ENCODE measurements around the gene EPHB6. TPM values are rescaled to one million over a fixed set of nuclear protein-coding genes. Genes with fewer than 3 reads are reported as not detected.

Gene EPHB6
- total RNA-seq, 1 experiment from 2014 or later, result 12.9 TPM

GRCh38 chr7:142876991-142877910, 22.4 kb downstream of the EPHB6 start:
- no peak for DNase-seq (ENCODE audit: low read depth)

DNA sequence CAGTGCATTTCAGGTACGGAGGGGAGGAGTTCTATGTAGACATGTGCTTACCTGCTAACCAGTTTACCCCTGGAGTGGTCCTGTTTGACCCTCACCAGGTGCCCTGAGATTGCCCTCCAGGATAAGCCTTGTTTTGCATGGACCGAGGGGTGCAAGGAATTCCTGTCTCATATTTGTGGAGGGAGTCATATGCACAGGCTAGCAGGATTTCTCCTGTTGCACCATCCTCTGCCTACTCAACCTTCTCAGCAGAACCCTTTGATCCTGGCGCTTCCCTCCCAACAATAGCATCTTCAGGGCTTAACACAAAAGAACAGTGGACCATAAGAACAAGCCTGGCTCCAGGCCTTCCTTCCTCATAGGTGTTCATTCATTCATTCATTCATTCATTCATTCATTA, 23.4 kb downstream of the EPHB6 start:
- no peak for DNase-seq (ENCODE audit: low read depth)

DNA sequence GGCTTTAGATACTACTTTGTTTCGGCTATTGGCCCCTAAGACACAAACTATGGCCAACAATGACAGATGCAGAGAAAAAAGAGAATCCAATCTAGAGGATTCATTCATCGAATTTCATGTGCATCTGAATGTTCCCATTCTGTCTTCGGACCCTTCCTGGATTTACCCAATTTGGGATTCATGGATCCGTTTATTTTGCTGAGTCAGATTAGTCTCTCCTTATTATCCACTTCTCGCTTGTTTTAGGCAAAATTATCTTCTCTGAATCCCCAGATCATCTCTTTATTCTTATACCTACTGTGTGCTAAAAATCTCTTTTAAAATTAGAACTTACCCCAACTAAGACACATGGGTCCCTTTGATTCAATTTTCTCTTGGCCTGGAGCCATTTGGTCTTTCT, 24.2 kb downstream of the EPHB6 start:
- no peak for DNase-seq (ENCODE audit: low read depth)

GRCh38 chr7:142880876-142881505, 26.1 kb downstream of the EPHB6 start:
- peak; percentile 55 for DNase-seq (ENCODE audit: low read depth)

- no peak for DNase-seq (ENCODE audit: low read depth)
Observed at GRCh38 chr7:142881586-142882337, 26.9 kb downstream of the EPHB6 start.

DNA sequence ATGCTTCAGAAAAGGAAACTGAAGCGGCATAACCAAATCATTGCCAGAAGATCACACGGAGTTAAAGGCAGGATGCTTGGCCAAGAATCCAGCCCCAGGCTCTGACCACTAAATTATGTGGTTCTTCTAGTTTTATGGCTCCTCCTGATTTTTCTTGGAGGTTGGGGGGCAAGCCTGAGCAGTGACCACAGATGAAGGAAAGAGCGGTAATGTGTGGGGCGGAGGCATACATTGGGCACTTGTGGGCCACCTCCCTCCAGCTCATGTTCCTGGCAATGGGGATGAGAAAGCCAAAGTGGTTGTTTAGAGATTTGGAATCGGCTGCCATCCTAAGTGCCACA, 27.4 kb downstream of the EPHB6 start:
- no peak for DNase-seq (ENCODE audit: low read depth)

- no peak for DNase-seq (ENCODE audit: low read depth)
Observed at GRCh38 chr7:142883145-142883544, 28.3 kb downstream of the EPHB6 start.

DNA sequence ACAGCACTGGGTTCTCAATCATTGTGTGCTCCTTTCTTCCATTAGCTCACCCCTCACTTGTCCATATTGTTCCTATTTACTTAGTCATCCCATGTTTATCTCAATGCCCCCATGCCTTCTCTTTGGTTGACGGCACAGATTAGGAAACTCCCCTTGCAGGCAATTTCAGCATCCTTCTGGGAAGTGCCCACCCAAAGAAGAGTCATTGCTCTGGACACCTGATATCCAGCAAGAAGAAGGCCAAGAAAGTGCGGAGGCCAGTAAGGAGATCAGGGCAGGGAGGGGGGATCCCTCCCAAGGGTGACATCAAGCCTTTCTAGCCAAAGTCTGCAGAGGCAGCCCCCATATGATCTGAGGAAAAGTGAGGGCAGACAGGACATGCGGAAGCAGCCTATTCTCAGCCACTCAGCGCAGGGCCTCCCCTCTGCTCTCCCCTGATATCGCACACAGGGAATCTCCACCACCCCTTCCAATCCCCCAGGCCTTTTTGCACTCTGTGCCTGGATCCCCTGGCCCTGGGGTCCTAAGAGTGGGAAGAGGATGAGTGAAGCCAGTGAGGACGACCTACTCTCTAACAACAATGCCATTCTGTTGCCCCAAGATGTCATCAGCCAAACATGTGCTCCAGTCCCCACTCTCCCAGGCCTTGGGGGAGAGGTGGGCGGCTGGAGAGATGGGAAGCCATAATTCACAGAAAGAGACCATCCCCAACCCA, 28.9 kb downstream of the EPHB6 start:
- DNase-seq (ENCODE audit: low read depth), result no peak

DNA sequence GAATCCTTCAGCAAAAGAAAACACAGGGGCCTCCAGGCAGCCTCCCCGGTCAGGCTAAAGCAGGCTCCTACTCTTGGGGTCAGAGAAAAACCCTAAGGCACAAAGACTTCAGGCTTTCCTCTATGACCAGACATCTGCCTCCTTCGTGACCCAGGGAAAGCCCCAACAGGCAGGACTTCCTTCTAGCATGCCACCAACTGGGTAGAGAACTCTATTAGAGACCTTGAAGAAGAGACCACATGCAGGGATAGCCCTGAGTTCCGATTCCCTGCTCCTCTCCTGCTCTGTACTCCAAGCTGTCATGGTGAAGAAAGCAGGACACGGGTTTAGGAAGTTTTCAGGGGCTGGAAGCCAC, 29.4 kb downstream of the EPHB6 start:
- no peak for DNase-seq (ENCODE audit: low read depth)

DNA sequence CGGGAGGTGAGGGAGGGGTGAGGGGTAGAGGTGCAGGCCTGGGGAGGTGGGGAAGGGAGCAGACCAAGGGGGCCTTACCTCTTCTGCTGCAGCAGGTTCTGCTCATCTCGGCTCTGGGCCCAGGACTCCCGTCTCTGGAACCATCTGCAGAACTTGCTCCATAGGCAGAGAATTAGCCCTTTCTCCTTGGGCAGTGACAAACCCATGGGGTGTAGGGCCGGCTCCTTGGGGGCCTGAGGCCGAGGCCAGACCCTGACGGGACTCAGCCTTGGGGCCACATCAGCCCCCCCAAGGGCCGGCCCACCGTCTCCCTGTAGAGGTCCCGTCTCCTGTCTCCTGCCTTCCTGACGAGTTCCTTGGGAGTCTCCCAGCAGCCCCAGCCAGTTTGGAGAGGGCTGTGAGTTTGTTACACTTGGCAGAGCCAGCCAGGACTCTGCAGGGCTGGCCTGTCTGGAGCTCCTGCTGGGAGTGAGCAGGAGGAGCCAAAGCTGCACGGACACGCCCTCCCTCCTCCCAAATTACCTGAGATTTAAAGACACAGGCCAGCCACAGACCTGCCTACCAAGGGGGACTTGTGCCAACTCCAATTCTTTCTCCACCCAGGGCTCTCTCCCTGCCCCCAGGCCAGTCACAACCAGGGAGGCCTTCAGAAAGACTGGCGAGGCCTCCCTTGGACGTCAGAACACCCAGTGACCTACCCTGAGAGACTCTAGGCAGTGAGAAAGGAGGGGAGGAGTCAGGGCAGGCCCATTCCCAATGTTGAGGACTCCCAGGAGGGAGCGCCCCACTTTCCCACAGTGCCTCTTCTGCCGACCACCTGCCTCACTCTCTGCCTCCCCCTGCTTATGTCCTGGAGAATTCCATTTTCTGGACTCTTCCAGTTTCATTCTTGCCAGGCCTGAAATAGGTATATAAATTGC, 30.7 kb downstream of the EPHB6 start, which contains the start of gene TRPV6:
Gene TRPV6, minus strand, starts transcription at position 435 of the 920 bp plus-strand sequence.
- no peak for DNase-seq (ENCODE audit: low read depth)

DNA sequence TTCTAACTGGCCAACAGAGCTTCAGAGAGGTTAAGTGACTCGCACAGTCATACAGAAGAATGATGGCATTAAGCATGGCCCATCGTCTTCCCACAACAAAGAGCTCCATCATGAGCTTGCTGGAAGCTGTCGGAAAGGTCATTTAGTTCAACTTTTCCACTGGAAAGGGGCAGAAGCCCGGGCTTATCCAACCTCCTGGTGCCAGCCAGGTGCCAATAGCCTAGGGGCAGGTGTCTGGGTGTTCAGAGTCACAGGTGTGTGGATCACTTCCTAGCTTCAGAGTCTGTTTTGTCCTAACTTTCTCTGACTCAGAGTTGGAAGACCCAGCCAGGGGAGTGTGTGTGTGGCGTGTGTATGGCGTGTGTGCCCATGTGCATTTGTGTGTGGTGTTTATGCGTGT, 32.0 kb downstream of the EPHB6 start:
- no peak for DNase-seq (ENCODE audit: low read depth)

DNA sequence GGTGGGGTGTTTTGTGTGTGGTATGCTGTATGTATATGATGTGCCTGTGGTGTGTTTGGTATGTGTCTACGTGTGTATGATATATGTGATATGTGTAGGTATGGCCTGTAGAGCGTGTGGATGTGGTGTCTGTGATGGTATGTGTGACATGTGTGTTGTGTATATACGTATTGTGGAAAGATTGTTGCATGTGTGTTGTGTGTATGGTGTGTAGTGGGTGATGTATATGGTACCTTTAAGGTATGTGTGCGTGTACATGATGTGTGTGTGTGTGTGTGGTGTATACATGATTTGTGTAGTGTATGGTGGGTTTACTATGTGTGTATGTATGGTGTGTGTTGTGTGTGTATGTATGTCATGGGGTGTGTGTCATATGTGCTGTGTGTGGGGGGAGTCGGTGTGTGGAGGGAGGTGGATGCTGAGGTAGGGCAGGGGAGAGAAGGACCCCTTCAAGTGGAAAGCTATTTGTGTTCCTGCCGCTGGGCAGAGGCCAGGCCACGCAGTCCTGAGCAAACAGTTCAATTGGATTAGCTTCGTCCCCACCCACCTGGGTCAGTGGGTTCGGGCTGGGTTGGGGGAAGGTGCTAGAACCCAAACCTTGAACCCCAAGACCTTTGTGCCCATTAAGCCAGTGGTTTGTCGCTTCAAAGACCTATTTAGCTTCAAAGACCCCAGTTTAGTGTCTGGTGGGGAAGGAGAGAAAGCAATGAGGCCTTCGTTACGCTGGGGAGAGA, 32.6 kb downstream of the EPHB6 start:
- DNase-seq (ENCODE audit: low read depth), result no peak

DNA sequence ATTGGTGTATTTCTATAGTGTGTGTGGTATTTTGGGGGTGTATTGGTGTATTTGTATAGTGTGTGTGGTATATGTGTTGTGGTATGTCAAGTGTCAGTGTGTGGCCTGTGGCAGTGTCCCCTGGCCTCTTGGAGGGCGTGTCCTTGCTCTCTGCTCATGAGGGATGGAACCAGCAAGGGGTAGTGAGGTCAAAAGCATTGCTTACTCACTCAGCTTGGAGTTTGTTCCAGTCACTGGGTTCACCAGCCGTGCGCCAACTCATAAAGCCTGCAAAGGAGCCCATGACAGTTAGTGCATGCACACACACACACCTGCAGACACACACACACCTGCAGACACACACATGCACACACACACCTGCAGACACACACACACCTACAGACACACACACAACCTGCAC, 34.9 kb downstream of the EPHB6 start:
- DNase-seq (ENCODE audit: low read depth), result no peak

DNA sequence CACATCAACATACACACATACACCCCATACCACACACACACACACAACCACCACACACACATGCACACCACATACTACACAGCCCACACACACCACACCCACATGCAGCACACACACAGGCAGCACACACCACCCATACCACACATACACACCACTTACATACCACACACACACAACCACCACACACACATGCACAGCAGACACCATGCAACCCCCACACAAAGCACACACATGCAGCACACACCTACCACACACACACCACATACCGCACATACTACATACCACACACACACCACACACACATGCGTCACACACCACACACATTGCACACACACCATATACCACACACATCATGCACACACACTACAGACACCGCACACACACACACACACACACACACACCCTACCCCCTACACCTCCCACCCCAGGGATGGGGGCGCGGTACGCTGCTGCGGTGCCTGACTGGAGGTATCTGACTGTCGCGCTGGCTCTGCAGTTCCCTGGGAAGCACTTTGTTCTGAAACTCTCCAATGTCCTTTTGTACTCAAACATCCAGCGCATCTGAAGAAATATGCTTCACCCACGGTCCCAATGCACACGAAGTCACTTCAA, 36.1 kb downstream of the EPHB6 start:
- no peak for DNase-seq (ENCODE audit: low read depth)

DNA sequence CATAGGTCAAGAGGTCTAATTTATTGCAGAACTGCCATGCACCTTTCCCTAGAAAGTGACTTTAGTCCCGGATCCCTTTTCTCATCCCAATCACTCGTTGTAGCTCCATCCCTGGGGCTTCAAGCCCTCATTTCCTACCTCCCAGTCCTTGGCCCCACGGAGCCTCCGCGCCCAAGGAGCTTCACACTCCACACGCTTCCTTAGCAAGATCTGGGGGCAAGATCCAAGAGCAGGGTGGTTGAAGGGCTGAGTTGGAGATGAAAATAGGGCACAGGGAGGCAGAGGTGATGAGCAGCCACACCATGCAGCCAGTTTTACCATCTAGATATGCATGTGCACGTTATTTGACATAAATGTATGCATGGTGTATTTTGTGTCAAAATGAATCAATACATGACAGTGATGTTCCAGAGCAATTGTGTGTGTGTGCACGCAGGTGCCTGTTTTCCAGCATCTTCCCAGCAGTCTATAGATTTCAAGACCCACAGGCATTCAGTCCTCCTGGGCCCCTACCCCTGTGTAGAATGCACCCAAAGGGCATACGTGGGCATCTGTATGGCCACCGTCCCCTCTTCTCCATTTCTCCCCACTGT, 36.7 kb downstream of the EPHB6 start:
- DNase-seq (ENCODE audit: low read depth), result no peak

GRCh38 chr7:142892951-142893350, 38.1 kb downstream of the EPHB6 start:
- DNase-seq (ENCODE audit: low read depth), result no peak

DNA sequence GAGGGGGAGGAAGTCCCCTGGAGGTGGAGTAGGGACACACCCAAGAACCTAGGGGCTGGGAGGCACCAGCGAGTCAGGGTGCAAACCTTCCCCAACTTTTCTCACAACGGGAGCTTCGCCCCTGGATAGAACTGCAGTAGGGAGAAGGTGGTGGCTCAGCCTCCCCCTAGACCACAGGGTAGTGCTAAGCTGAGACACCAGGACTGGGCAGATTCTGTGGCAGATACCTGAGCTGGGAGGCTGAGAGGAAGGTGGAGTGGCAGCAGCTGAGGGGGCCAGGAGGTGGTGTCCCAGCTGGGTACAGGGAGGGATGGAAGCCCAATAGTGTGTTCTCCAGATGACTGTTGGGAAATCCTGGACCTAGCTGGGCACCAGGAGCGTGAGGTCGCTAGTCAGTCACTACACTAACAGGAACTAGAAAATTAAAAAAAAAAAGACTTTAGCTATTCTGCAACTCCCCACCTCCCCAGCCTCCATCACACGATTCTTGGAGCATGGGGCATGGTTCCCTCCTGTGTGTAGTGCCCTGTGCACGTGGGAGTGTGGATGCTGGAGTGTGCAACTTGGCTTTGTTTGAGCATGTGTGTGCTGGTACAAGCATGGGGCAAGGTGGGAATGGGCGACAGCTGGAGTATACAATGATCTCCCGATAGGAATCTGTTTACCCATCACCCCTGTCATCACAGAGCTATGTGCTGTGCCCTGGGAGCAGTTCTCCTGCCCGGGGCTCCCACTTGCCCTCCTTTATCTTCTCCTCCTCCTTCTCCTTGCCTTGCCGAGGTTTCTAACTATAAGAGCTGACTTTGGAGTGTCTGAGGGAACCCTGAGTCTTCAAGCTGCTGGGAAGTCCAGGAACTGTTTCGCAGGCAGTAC, 39.5 kb downstream of the EPHB6 start:
- no peak for DNase-seq (ENCODE audit: low read depth)

DNA sequence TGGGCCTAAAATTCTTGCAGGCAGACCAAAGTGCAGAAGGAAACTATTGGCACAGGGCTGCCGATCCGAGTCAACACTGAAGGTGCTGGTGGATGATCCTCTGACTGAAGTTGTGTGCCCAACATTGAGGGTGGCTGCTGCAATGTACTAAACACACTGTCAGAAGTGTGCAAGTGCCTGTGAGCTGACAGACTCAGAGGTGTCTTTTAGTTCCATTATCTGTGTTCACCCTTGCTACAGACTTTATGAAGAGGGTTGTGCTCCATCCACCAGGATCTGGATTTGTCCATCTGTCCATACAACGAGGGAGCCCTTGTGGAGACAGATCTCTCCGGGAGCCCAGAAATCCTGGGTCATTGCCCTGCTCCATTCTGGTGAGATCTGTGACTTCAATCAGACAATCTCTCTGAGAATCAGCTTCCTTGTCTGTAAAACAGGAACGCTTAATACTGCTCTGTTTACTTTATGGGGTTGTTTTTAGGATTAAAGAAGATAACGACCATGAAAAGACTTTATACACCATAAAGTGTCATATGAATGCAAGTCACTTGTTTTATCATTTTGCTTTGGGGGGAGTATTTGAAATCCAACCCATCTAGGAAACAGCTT, 40.2 kb downstream of the EPHB6 start:
- no peak for DNase-seq (ENCODE audit: low read depth)

Data from Daoy (cell line).